GM23338 (cell line): ENCODE measurements around the gene HIF1AN. TPM values are rescaled to one million over a fixed set of nuclear protein-coding genes. Genes with fewer than 3 reads are reported as not detected.

Experiments used
- ATAC-seq: fragments of 200-7000 bp; cut with Tn5 transposase; 3 replicates; pipeline ENCODE4 v1.9.1; 2020
- DNase-seq: peaks from one replicate; pipeline ENCODE4 v3.0.0-alpha.2; 2015; ENCODE audit warnings: low spot score
- H2AFZ ChIP-seq: fragments of 200-600 bp; sonication (generic); 2 replicates; pipeline ENCODE4 v1.8.0; 2016; ENCODE audit warnings: antibody characterized with exemption, mild to moderate bottlenecking, moderate library complexity
- H3F3A ChIP-seq: fragments of 200-600 bp; sonication (generic); replicated peaks from 2 replicates; pipeline ENCODE4 v1.8.0; 2017; ENCODE audit warnings: antibody characterized with exemption, mixed run types, low read depth
- H3K27ac ChIP-seq: fragments of 200-600 bp; sonication (generic); 2 replicates; pipeline ENCODE4 v1.6.1; 2016; ENCODE audit warnings: low read depth
- H3K27me3 ChIP-seq: fragments of 200-600 bp; sonication (generic); 2 replicates; pipeline ENCODE4 v1.8.0; 2016; ENCODE audit warnings: mild to moderate bottlenecking, mixed run types, moderate library complexity; ENCODE audit not compliant: insufficient read depth
- H3K36me3 ChIP-seq: fragments of 200-600 bp; sonication (generic); 2 replicates; pipeline ENCODE4 v1.8.0; 2016; ENCODE audit warnings: mild to moderate bottlenecking; ENCODE audit not compliant: insufficient read depth
- H3K4me1 ChIP-seq: fragments of 200-600 bp; sonication (generic); 2 replicates; pipeline ENCODE4 v1.8.0; 2016; ENCODE audit warnings: mild to moderate bottlenecking, moderate library complexity; ENCODE audit not compliant: insufficient read depth
- H3K4me2 ChIP-seq: fragments of 200-600 bp; sonication (generic); 2 replicates; pipeline ENCODE4 v1.7.1; 2017; ENCODE audit warnings: mixed run types
- H3K4me3 ChIP-seq: fragments of 200-600 bp; sonication (generic); 2 replicates; pipeline ENCODE4 v1.6.1; 2016; ENCODE audit warnings: mixed run types
- H3K79me2 ChIP-seq: fragments of 200-600 bp; sonication (generic); replicated peaks from 2 replicates; pipeline ENCODE4 v1.8.0; 2017; ENCODE audit warnings: mild to moderate bottlenecking; ENCODE audit not compliant: insufficient read depth
- H3K9me2 ChIP-seq: fragments of 200-600 bp; sonication (generic); 2 replicates; pipeline ENCODE4 v1.8.0; 2017; ENCODE audit not compliant: insufficient read depth
- H4K20me1 ChIP-seq: fragments of 200-600 bp; sonication (generic); replicated peaks from 2 replicates; pipeline ENCODE4 v1.8.0; 2017; ENCODE audit warnings: mild to moderate bottlenecking; ENCODE audit not compliant: insufficient read depth
- H3K27ac Mint-ChIP-seq: 2 replicates; pipeline ENCODE4 v1.8.0; 2020; ENCODE audit warnings: inconsistent platforms, mild to moderate bottlenecking, moderate library complexity, mixed read lengths
- H3K27me3 Mint-ChIP-seq: 3 replicates; pipeline ENCODE4 v1.8.0; 2022; ENCODE audit warnings: low read depth, mild to moderate bottlenecking, moderate library complexity, mixed read lengths, inconsistent platforms; ENCODE audit not compliant: insufficient read depth, poor library complexity
- H3K36me3 Mint-ChIP-seq: 3 replicates; pipeline ENCODE4 v1.8.0; 2021; ENCODE audit warnings: low read depth, mild to moderate bottlenecking, inconsistent platforms, moderate library complexity, mixed read lengths
- H3K4me1 Mint-ChIP-seq: 3 replicates; pipeline ENCODE4 v1.8.0; 2020; ENCODE audit warnings: mild to moderate bottlenecking, inconsistent platforms, mixed read lengths
- H3K4me3 Mint-ChIP-seq: 3 replicates; pipeline ENCODE4 v1.8.0; 2021; ENCODE audit warnings: moderate library complexity, mild to moderate bottlenecking, inconsistent platforms, mixed read lengths
- H3K9me3 Mint-ChIP-seq: 3 replicates; pipeline ENCODE4 v1.8.0; 2020; ENCODE audit warnings: moderate library complexity, mild to moderate bottlenecking, inconsistent platforms, mixed read lengths
- CREB1 ChIP-seq: fragments of 250-450 bp; sonication (Bioruptor Pico); IDR thresholded peaks from 2 replicates; pipeline ENCODE4 v1.5.0; 2020; ENCODE audit warnings: low read depth, mild to moderate bottlenecking, moderate library complexity
- ETS1 ChIP-seq: IDR thresholded peaks from 2 replicates; pipeline ENCODE4 v1.6.1; 2016; ENCODE audit warnings: antibody characterized with exemption
- EZH2 ChIP-seq: fragments of 200-600 bp; sonication (generic); IDR thresholded peaks from one replicate; pipeline ENCODE4 v1.8.0; 2017; ENCODE audit warnings: antibody characterized with exemption, mild to moderate bottlenecking, low read depth; ENCODE audit not compliant: unreplicated experiment
- EZH2phosphoT487 ChIP-seq: fragments of 200-600 bp; sonication (generic); IDR thresholded peaks from one replicate; pipeline ENCODE4 v1.8.1; 2018; ENCODE audit warnings: antibody characterized with exemption; ENCODE audit not compliant: unreplicated experiment
- JUNB ChIP-seq: IDR thresholded peaks from one replicate; pipeline ENCODE4 v1.6.1; 2016; ENCODE audit warnings: antibody characterized with exemption; ENCODE audit not compliant: unreplicated experiment
- POLR2AphosphoS5 ChIP-seq: IDR thresholded peaks from 2 replicates; pipeline ENCODE4 v1.6.1; 2016; ENCODE audit warnings: antibody characterized with exemption, low read depth
- STAT1 ChIP-seq: IDR thresholded peaks from one replicate; pipeline ENCODE4 v1.6.1; 2016; ENCODE audit warnings: antibody characterized with exemption; ENCODE audit not compliant: unreplicated experiment
- ZNF114 ChIP-seq: fragments of 250-450 bp; sonication (Bioruptor Pico); IDR thresholded peaks from 2 replicates; pipeline ENCODE4 v1.5.0; 2020; ENCODE audit warnings: mild to moderate bottlenecking, moderate library complexity
- polyA plus RNA-seq: library from polyadenylated mRNA; unstranded; fragments of >200 nt; fragmentation: Nextera tagmentation; extraction: Ambion mirVana; gene quantifications from 2 replicates; pipeline ENCODE4 v1.2.1, GENCODE V29; 2016
- total RNA-seq: library from RNA; depleted of rRNA; stranded (reverse); fragments of >200 nt; shearing (Covaris generic); gene quantifications from 2 replicates; pipeline ENCODE4 v1.2.3, GENCODE V29; 2014
- TF ChIP-seq, protein P1 (sequence below), 2 experiments: fragments of 200-600 bp in 1 of 2; sonication (generic) in 1 of 2; conservative IDR thresholded peaks; 2 replicates each; pipeline versions ENCODE4 v1.5.1 to v1.6.1; 2016 to 2017; ENCODE audit warnings: antibody characterized with exemption in 2 of 2, low read depth in 2 of 2, mild to moderate bottlenecking in 2 of 2, moderate library complexity in 1 of 2

HIF1AN gene
- total and polyA plus RNA-seq, 2 experiments from 2014 or later = 9.9 to 26.3 TPM

- no peak for TF ChIP-seq JUNB
- no peak overlapping the region for H3K4me2 ChIP-seq
- Mint-ChIP-seq H3K9me3 (no peaks in the 10 kb centered on the region), H3K27me3 (peaks cover 6% of the 10 kb centered on the region), H3K4me3 (no peak overlapping the region), H3K27ac (no peak overlapping the region), H3K36me3 (no peaks in the 10 kb centered on the region), H3K4me1 (peaks cover 5% of the 10 kb centered on the region; the same call in 1 of the 3 replicates)
- DNase-seq (no peak), ATAC-seq (no peak)
- no peak overlapping the region for H2AFZ ChIP-seq
- no peak overlapping the region for H3K27ac ChIP-seq
- H3K79me2 ChIP-seq = no peaks in the 10 kb centered on the region
- H3K9me2 ChIP-seq = no peaks in the 10 kb centered on the region
- no peaks in the 10 kb centered on the region for H3K4me1 ChIP-seq
- H3K36me3 ChIP-seq = no peaks in the 10 kb centered on the region
- no peaks in the 10 kb centered on the region; the same call in 1 of the 2 replicates for H4K20me1 ChIP-seq
- H3K27me3 ChIP-seq = no peaks in the 10 kb centered on the region
- no peaks in the 10 kb centered on the region for H3F3A ChIP-seq
- no peak overlapping the region for H3K4me3 ChIP-seq
Observed at GRCh38 chr10:100510533-100511308, 25.0 kb upstream of the HIF1AN start.

- Histone ChIP-seq H3F3A (no peaks in the 10 kb centered on the region), H3K4me2 (no peak overlapping the region), H3K27ac (no peak overlapping the region), H3K36me3 (no peaks in the 10 kb centered on the region), H3K9me2 (no peaks in the 10 kb centered on the region), H3K27me3 (peaks cover 14% of the 10 kb centered on the region), H4K20me1 (no peaks in the 10 kb centered on the region; the same call in 1 of the 2 replicates), H2AFZ (no peak overlapping the region), H3K4me3 (no peak overlapping the region), H3K79me2 (no peaks in the 10 kb centered on the region), H3K4me1 (peaks cover 5% of the 10 kb centered on the region; the same call in 1 of the 2 replicates)
- H3K36me3 Mint-ChIP-seq = no peaks in the 10 kb centered on the region
- no peaks in the 10 kb centered on the region for H3K9me3 Mint-ChIP-seq
- no peak overlapping the region for H3K27ac Mint-ChIP-seq
- TF ChIP-seq EZH2 (no peak), ZNF114 (no peak), ETS1 (no peak), CREB1 (CRISPR knock-in tag) (no peak), JUNB (no peak), EZH2phosphoT487 (no peak), STAT1 (no peak), POLR2AphosphoS5 (no peak)
- H3K4me3 Mint-ChIP-seq = no peak overlapping the region
- peaks cover 21% of the 10 kb centered on the region for H3K27me3 Mint-ChIP-seq
- no peaks in the 10 kb centered on the region; the same call in 2 of the 3 replicates for H3K4me1 Mint-ChIP-seq
- ATAC-seq = no peak
- no peak for DNase-seq
Observed at GRCh38 chr10:100515612-100516011, 20.1 kb upstream of the HIF1AN start.

DNA sequence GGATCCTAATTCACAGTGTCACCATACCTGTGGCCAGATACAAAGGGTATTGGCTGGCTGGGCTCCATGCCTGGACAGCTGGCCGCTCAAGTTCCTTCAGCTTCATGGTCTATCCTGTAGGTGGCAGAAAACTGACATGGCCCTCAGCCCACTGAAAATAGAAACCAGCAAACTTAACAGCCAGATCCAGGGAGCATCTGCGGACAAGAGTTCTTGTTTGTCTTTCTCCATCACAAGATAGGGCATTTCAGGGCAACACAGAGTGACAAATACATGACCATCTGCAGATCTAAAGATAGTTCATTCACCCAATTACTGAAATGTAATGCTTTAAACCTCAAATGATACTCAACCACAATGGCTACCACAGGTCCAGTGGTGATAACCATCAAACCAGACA, 18.9 kb upstream of the HIF1AN start:
- Mint-ChIP-seq H3K27ac (no peak overlapping the region), H3K4me1 (no peaks in the 10 kb centered on the region; the same call in 2 of the 3 replicates), H3K27me3 (peaks cover 21% of the 10 kb centered on the region), H3K4me3 (no peak overlapping the region), H3K36me3 (no peaks in the 10 kb centered on the region), H3K9me3 (no peaks in the 10 kb centered on the region)
- Histone ChIP-seq H4K20me1 (no peaks in the 10 kb centered on the region; the same call in 1 of the 2 replicates), H3F3A (0 out of 2 replicates have a peak, but pooled peaks cover 4% of the 10 kb centered on the region), H3K4me3 (no peak overlapping the region), H3K36me3 (no peaks in the 10 kb centered on the region), H3K4me2 (no peak overlapping the region), H3K27me3 (peaks cover 22% of the 10 kb centered on the region), H3K79me2 (no peaks in the 10 kb centered on the region), H3K27ac (no peak overlapping the region), H3K9me2 (no peaks in the 10 kb centered on the region), H2AFZ (no peak overlapping the region), H3K4me1 (peaks cover 5% of the 10 kb centered on the region; the same call in 1 of the 2 replicates)
- DNase-seq = peak; percentile 64
- ATAC-seq = peak; percentile 15
- no peak for TF ChIP-seq STAT1
- TF ChIP-seq, protein P1, sequence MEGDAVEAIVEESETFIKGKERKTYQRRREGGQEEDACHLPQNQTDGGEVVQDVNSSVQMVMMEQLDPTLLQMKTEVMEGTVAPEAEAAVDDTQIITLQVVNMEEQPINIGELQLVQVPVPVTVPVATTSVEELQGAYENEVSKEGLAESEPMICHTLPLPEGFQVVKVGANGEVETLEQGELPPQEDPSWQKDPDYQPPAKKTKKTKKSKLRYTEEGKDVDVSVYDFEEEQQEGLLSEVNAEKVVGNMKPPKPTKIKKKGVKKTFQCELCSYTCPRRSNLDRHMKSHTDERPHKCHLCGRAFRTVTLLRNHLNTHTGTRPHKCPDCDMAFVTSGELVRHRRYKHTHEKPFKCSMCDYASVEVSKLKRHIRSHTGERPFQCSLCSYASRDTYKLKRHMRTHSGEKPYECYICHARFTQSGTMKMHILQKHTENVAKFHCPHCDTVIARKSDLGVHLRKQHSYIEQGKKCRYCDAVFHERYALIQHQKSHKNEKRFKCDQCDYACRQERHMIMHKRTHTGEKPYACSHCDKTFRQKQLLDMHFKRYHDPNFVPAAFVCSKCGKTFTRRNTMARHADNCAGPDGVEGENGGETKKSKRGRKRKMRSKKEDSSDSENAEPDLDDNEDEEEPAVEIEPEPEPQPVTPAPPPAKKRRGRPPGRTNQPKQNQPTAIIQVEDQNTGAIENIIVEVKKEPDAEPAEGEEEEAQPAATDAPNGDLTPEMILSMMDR (conservative IDR thresholded peaks at IDR 0.05; ENCODE audit: low read depth in 2 of 2) = peak; percentile 47 to 59
